ENCODE data around the gene CCDC50. TPM values are rescaled to one million over a fixed set of nuclear protein-coding genes. Genes with fewer than 3 reads are reported as not detected.

Gene CCDC50
- total and polyA plus RNA-seq, 10 of the 15 experiments (the other 5 are each of a cell fraction or from before 2014, with no cell fraction given) = 46.7 to 150 (median 125) TPM

GRCh38 chr3:191440532-191440931, 111.3 kb downstream of the CCDC50 start:
- SMC1A ChIA-PET (ENCODE audit: uncharacterized antibody, unreplicated experiment) = no interaction called here
- Histone ChIP-seq H3K4me2 (ENCODE audit: control insufficient read depth, insufficient read depth) (no peak overlapping the region), H3K27me3 (replicated peaks in 1 of 2; ENCODE audit: control insufficient read depth in 2 of 2, insufficient read depth in 2 of 2, low read length in 1 of 2) (no peaks in the 10 kb centered on the region), H4K20me1 (ENCODE audit: control insufficient read depth, insufficient read depth) (no peaks in the 10 kb centered on the region), H3K4me3 (no peak overlapping the region), H3K36me3 (ENCODE audit: control insufficient read depth in 2 of 2, insufficient read depth in 2 of 2, low read length in 1 of 2) (no peaks in the 10 kb centered on the region), H3K4me1 (ENCODE audit: control insufficient read depth, insufficient read depth, low read length) (no peaks in the 10 kb centered on the region), H2AFZ (ENCODE audit: control insufficient read depth, low read depth, low read length) (no peak overlapping the region), H3K27ac (ENCODE audit: control insufficient read depth, insufficient read depth) (no peak overlapping the region), H3K79me2 (ENCODE audit: control insufficient read depth, insufficient read depth, low read length) (no peaks in the 10 kb centered on the region), H3K9me3 (replicated peaks; ENCODE audit: control insufficient read depth, insufficient read depth, low read length) (no peaks in the 10 kb centered on the region), H3K9ac (ENCODE audit: control insufficient read depth, insufficient read depth, low read length) (no peak overlapping the region)
- no peak for FAIRE-seq
- POLR2A ChIA-PET = no interaction called here
- intact Hi-C loops (cut with micrococcal nuclease; ENCODE audit: unreplicated experiment) = no loop called here
- no peak for DNase-seq (ENCODE audit: low read depth, low spot score)
- TF ChIP-seq SKIL (IDR thresholded peaks at IDR 0.05; ENCODE audit: low read depth, poor library complexity, severe bottlenecking) = no peak
- TF ChIP-seq TARDBP (IDR thresholded peaks at IDR 0.05; ENCODE audit: borderline replicate concordance) = no peak
- no peak for TF ChIP-seq HCFC1 (IDR thresholded peaks at IDR 0.05; ENCODE audit: low read length)
- no peak for TF ChIP-seq ZBED1 (IDR thresholded peaks at IDR 0.05; ENCODE audit: borderline replicate concordance)
- no TSS peak for BruUV-seq (replicated peaks)
- WGBS (ENCODE audit: insufficient coverage, insufficient replicate concordance, low lambda C conversion rate, missing lambda C conversion rate) = 66% methylated on average over 4 of the region's 4 CpGs
- RAD21 ChIA-PET (ENCODE audit: unreplicated experiment) = no interaction called here
- no peak for ATAC-seq
- CTCF ChIA-PET = no interaction called here
- in situ Hi-C loops (cut with MboI) = no loop called here

- intact Hi-C loops (cut with micrococcal nuclease; ENCODE audit: unreplicated experiment) = no loop called here
- Histone ChIP-seq H3K79me2 (ENCODE audit: control insufficient read depth, insufficient read depth, low read length) (no peaks in the 10 kb centered on the region), H3K27me3 (replicated peaks in 1 of 2; ENCODE audit: control insufficient read depth in 2 of 2, insufficient read depth in 2 of 2, low read length in 1 of 2) (no peaks in the 10 kb centered on the region), H3K4me3 (no peak overlapping the region), H3K36me3 (ENCODE audit: control insufficient read depth in 2 of 2, insufficient read depth in 2 of 2, low read length in 1 of 2) (no peaks in the 10 kb centered on the region), H3K9ac (ENCODE audit: control insufficient read depth, insufficient read depth, low read length) (no peak overlapping the region), H2AFZ (ENCODE audit: control insufficient read depth, low read depth, low read length) (no peak overlapping the region), H4K20me1 (ENCODE audit: control insufficient read depth, insufficient read depth) (no peaks in the 10 kb centered on the region), H3K9me3 (replicated peaks; ENCODE audit: control insufficient read depth, insufficient read depth, low read length) (no peaks in the 10 kb centered on the region), H3K4me1 (ENCODE audit: control insufficient read depth, insufficient read depth, low read length) (no peaks in the 10 kb centered on the region), H3K27ac (ENCODE audit: control insufficient read depth, insufficient read depth) (no peak overlapping the region), H3K4me2 (ENCODE audit: control insufficient read depth, insufficient read depth) (no peak overlapping the region)
- POLR2A ChIA-PET = no interaction called here
- CTCF ChIA-PET = interaction anchor here (1.2 kb wide), 1 partner anchor 1003 kb away, joined by 4 read pairs; no protein-coding TSS in a partner anchor
- no peak for ATAC-seq
- TF ChIP-seq JUNB (IDR thresholded peaks at IDR 0.05) = peak; percentile 48; the same call in 1 of the 2 replicates
- TF ChIP-seq CHD4 (IDR thresholded peaks at IDR 0.05) = no peak
- no TSS peak for BruUV-seq (replicated peaks)
- RAD21 ChIA-PET (ENCODE audit: unreplicated experiment) = no interaction called here
- 2% methylated on average over 2 of the region's 2 CpGs for WGBS (ENCODE audit: insufficient coverage, insufficient replicate concordance, low lambda C conversion rate, missing lambda C conversion rate)
- SMC1A ChIA-PET (ENCODE audit: uncharacterized antibody, unreplicated experiment) = interaction anchor here (0.9 to 1.5 kb wide), 2 partner anchors 13 to 17 kb away, joined by 3 to 4 read pairs; no protein-coding TSS in a partner anchor
- in situ Hi-C loops (cut with MboI) = no loop called here
- FAIRE-seq = no peak
- no peak for DNase-seq (ENCODE audit: low read depth, low spot score)
These were observed 112.5 kb downstream of the CCDC50 start for GRCh38 chr3:191441687-191442086.

Data from GM12878 (cell line).